ENCODE results near the gene TGFBR3.

TGFBR3 gene

GRCh38 chr1:91817211-91817905 lies 68.6 kb downstream of the TGFBR3 start:
- H3K4me3 ChIP-seq (ENCODE audit: low read length): no peak overlapping the region
- no peak for TF ChIP-seq CTCF (IDR thresholded peaks at IDR 0.05; ENCODE audit: insufficient read depth, low read depth, low read length, missing control alignments)
- no peak for DNase-seq (ENCODE audit: low read depth)

DNA sequence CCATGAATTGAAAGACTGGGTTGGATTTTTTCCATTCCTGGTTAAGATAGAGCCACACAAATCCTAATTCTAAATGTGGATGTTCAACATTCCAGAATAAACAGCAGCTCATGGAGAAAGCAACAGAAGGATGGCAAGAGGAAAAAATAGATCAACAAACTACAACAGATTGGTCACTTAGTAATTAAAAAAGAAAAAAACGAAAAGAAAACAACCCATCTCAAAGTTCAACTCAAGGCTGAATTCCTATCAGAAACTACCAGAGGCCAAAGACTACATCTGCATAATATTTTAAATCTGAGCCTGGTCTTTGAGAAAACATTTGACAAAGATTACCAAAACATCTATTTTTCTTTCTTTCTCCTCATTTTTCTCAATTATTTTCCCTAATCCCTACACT lies 69.9 kb downstream of the TGFBR3 start:
- no peak overlapping the region for H3K4me3 ChIP-seq (ENCODE audit: low read length)
- no peak for TF ChIP-seq CTCF (IDR thresholded peaks at IDR 0.05; ENCODE audit: insufficient read depth, low read depth, low read length, missing control alignments)
- DNase-seq (ENCODE audit: low read depth): no peak

- no peak for TF ChIP-seq CTCF (IDR thresholded peaks at IDR 0.05; ENCODE audit: insufficient read depth, low read depth, low read length, missing control alignments)
These were observed 71.5 kb downstream of the TGFBR3 start for GRCh38 chr1:91814448-91814847.

GRCh38 chr1:91813813-91814212 lies 72.1 kb downstream of the TGFBR3 start:
- no peak for DNase-seq (ENCODE audit: low read depth)
- H3K4me3 ChIP-seq (ENCODE audit: low read length): no peak overlapping the region
- no peak for TF ChIP-seq CTCF (IDR thresholded peaks at IDR 0.05; ENCODE audit: insufficient read depth, low read depth, low read length, missing control alignments)

More at GRCh38 chr1:91814448-91814847, 71.5 kb downstream of the TGFBR3 start:
- no peak overlapping the region for H3K4me3 ChIP-seq (ENCODE audit: low read length)
- no peak for DNase-seq (ENCODE audit: low read depth)

DNA sequence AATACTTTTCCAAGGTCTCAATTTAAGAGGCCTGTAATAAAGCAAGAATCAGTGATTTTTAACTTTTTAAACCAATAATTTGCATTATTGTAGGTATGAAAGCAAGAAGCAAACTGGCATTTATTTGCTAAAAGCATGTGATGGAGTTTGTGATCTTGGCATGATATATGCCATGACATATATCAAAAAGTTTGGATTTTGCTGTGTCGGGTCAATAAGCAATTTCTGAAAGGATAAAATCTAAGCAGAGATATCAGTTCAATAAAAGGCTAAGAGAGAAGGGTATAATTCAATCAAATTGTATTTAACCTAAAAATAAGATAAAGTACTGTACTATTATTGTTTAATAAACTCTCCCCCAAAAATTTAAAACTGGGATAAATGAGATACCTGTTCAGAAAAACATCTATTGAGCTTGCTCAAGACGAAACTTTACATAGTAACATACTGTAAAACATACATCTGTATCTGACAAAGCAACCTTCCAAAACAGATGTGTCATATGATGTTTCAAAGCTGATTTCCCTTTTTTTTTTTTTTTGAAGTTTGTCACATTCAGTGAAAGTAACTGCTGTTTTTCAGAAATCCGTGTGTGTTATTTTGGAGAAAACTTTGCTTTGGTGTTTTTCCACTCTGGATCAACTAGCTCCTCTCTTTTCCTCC lies 74.5 kb downstream of the TGFBR3 start:
- no peak overlapping the region for H3K4me3 ChIP-seq (ENCODE audit: low read length)
- DNase-seq (ENCODE audit: low read depth): no peak
- TF ChIP-seq CTCF (IDR thresholded peaks at IDR 0.05; ENCODE audit: insufficient read depth, low read depth, low read length, missing control alignments): no peak

DNA sequence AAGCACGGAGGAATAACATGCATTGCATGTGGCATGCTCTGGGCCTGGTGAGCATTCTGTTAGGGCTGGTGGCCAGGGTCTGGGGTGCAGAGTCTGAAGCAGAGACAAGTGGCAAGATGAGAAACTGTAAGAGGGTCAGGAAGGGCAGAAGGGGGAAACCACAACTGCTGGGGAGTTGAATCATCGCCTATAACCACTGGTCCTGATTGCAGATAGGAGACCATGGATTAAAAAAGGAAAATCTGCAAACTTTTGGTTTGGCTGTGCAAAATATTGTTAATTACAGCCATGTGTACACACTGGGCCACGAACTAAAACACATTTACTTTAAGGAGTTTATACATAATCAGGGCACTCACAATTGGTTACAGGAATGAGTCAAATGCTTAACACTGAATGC lies 76.6 kb downstream of the TGFBR3 start:
- DNase-seq (ENCODE audit: low read depth): no peak
- no peak for TF ChIP-seq CTCF (IDR thresholded peaks at IDR 0.05; ENCODE audit: insufficient read depth, low read depth, low read length, missing control alignments)
- no peak overlapping the region for H3K4me3 ChIP-seq (ENCODE audit: low read length)
